Thyroid gland (tissue), 4 donors: ENCODE data around the gene ST6GALNAC3. TPM values are rescaled to one million over a fixed set of nuclear protein-coding genes. Genes with fewer than 3 reads are reported as not detected.

ENCODE experiments used
- DNase-seq, 2 donors: peaks; one replicate each; pipeline ENCODE4 v3.0.0-alpha.2; 2019
- H3K27ac ChIP-seq, 3 donors: fragments of 200-600 bp; sonication (generic); 1 replicate in 2 of 3; 2 replicates in 1 of 3; pipeline ENCODE4 v1.5.1; 2016 to 2019; ENCODE audit warnings: mild to moderate bottlenecking in 1 of 3, moderate library complexity in 1 of 3
- H3K27me3 ChIP-seq: fragments of 200-600 bp; sonication (generic); one replicate; pipeline ENCODE4 v1.5.1; 2019
- H3K36me3 ChIP-seq, 2 donors: fragments of 200-600 bp; sonication (generic); one replicate each; pipeline ENCODE4 v1.5.1; 2016 to 2019
- H3K4me1 ChIP-seq, 2 donors: fragments of 200-600 bp; sonication (generic); one replicate each; pipeline ENCODE4 v1.5.1; 2017 to 2019
- H3K4me3 ChIP-seq, 3 donors: fragments of 200-600 bp; sonication (generic); replicated peaks in 1 of 3; 1 replicate in 2 of 3; 2 replicates in 1 of 3; pipeline ENCODE4 v1.5.1; 2016; ENCODE audit warnings: mild to moderate bottlenecking in 1 of 3
- H3K9me3 ChIP-seq: fragments of 200-600 bp; sonication (generic); one replicate; pipeline ENCODE4 v1.5.1; 2017
- CTCF ChIP-seq, 6 experiments: fragments of 200-600 bp in 3 of 6; fragments of 450-650 bp in 3 of 6; sonication (generic) in 3 of 6; IDR thresholded peaks; one replicate each; pipeline ENCODE4 v1.5.1; 2016 to 2019; ENCODE audit warnings: antibody characterized with exemption in 6 of 6, mild to moderate bottlenecking in 2 of 6, inconsistent platforms in 1 of 6, moderate library complexity in 1 of 6
- POLR2A ChIP-seq, 2 donors: fragments of 450-650 bp; IDR thresholded peaks; one replicate each; pipeline ENCODE4 v1.6.1; 2017; ENCODE audit warnings: antibody characterized with exemption in 2 of 2, mild to moderate bottlenecking in 2 of 2, moderate library complexity in 1 of 2
- WGBS, 2 donors: methylation state at CpG; one replicate each; pipeline ENCODE4 v1.1.5; 2017; 5-methylcytosine and 5-hydroxymethylcytosine counted together
- intact Hi-C: fragments of 100-400 bp; cut with DNase I; formaldehyde crosslinking; loops from one replicate; pipeline ENCODE4 v1.15.1; 2023
- total RNA-seq, 4 donors: library from RNA; depleted of rRNA; stranded (reverse); fragments of >200 nt; gene quantifications; one replicate each; pipeline ENCODE4 v1.2.3, GENCODE V29; 2016

The ST6GALNAC3 gene
- total RNA-seq, 4 donors from 2014 or later: 17.4 to 35.6 (median 31.6) TPM

- WGBS, 2 donors: 82 to 87% methylated on average over 5 of the region's 5 CpGs
- Histone ChIP-seq H3K9me3 (no peaks in the 10 kb centered on the region), H3K4me1 (peaks cover 5 to 12% of the 10 kb centered on the region in 2 donors), H3K4me3 (no peak overlapping the region), H3K36me3 (no peaks in the 10 kb centered on the region), H3K27ac (no peak overlapping the region), H3K27me3 (no peaks in the 10 kb centered on the region)
- TF ChIP-seq CTCF (IDR thresholded peaks at IDR 0.05): no peak
- no peak for TF ChIP-seq POLR2A (IDR thresholded peaks at IDR 0.05)
- DNase-seq: no peak
- intact Hi-C loops: no loop called here
Observed at GRCh38 chr1:76677416-76678405, 603.2 kb downstream of the ST6GALNAC3 start.

DNA sequence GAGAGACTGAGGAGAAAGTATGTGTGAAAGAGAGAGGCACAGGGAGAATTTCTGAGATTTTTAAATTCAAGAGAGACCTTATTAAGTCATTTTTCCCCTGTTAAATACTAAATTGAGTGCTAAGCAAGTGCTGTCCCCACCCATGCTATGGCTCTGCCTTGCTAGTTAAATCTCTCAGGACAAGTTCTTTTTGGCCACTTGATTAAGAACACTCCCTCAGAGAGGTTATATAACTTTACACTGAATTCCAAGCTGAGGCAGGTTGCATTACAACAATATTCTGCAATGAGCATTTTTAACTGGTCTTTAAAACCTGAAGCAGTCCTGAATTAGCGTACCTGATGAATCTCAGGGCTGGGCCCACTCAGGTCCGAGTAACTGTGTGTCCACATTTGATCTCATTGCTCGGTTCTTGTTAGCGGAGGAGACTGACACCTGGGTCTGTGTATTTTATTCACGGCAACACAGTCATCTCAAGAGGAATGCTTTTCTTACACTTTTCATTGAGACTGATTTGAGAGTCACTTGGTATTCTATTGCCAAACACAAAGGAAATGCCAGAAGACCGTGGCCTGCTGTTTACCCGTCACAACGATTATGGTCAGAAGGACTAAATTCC lies 605.1 kb downstream of the ST6GALNAC3 start:
- TF ChIP-seq CTCF (IDR thresholded peaks at IDR 0.05) (no peak), POLR2A (IDR thresholded peaks at IDR 0.05) (no peak)
- 38 to 43% methylated on average over 8 of the region's 8 CpGs for WGBS, 2 donors

GRCh38 chr1:76680651-76681050 lies 606.1 kb downstream of the ST6GALNAC3 start:
- DNase-seq: no peak
- no peaks in the 10 kb centered on the region for H3K9me3 ChIP-seq
- no peak overlapping the region for H3K4me3 ChIP-seq
- no peak overlapping the region for H3K27ac ChIP-seq
- H3K27me3 ChIP-seq: no peaks in the 10 kb centered on the region
- 100% methylated on average over 1 of the region's 1 CpG for WGBS, 2 donors
- intact Hi-C loops: no loop called here
- no peaks in the 10 kb centered on the region for H3K36me3 ChIP-seq
- TF ChIP-seq POLR2A (IDR thresholded peaks at IDR 0.05): no peak
- no peak for TF ChIP-seq CTCF (IDR thresholded peaks at IDR 0.05)
- H3K4me1 ChIP-seq: peaks cover 5 to 12% of the 10 kb centered on the region in 2 donors

More for the DNA sequence above, 605.1 kb downstream of the ST6GALNAC3 start:
- Histone ChIP-seq H3K4me3 (no peak overlapping the region), H3K9me3 (no peaks in the 10 kb centered on the region), H3K4me1 (peaks cover 5 to 12% of the 10 kb centered on the region in 2 donors), H3K27me3 (no peaks in the 10 kb centered on the region), H3K36me3 (no peaks in the 10 kb centered on the region), H3K27ac (peak overlapping the region; percentile 4 to 49 (median 21))
- intact Hi-C loops: no loop called here
- DNase-seq: peak; percentile 10 to 31

DNA sequence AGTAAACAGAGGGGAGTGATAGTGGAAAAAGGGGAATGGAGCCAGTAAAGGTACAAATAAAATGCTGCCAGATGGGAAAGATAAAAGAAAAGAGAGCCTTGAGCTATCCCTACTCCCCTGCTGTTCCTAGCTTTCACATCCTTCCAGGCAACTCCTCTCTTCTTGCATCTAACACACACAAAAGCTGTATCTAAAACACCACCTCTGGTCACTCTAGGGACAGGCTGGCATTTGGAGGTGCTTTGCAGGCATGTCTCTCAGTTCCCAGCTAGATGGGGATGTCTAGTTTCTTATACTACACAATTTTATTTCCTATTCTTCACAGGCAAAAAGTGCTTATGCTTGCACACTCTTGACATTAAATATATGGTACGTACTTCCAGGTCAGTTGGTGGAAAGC lies 607.6 kb downstream of the ST6GALNAC3 start:
- DNase-seq: no peak
- Histone ChIP-seq H3K4me3 (no peak overlapping the region), H3K27ac (no peak overlapping the region), H3K36me3 (no peaks in the 10 kb centered on the region), H3K27me3 (no peaks in the 10 kb centered on the region), H3K4me1 (peaks cover 12 to 14% of the 10 kb centered on the region in 2 donors), H3K9me3 (no peaks in the 10 kb centered on the region)
- WGBS, 2 donors: 91 to 97% methylated on average over 1 of the region's 1 CpG
- intact Hi-C loops: no loop called here
- TF ChIP-seq CTCF (IDR thresholded peaks at IDR 0.05): no peak
- TF ChIP-seq POLR2A (IDR thresholded peaks at IDR 0.05): no peak

Other genes with a start within 250 kb of the ST6GALNAC3 start
- not detected for gene ASB17, start 142.3 kb upstream of the ST6GALNAC3 start, total RNA-seq